Adrenal gland (tissue), 19 donors: ENCODE data around the gene TAF5L. TPM values are rescaled to one million over a fixed set of nuclear protein-coding genes. Genes with fewer than 3 reads are reported as not detected.

Source experiments
- DNase-seq, 7 donors: peaks; one replicate each; pipeline ENCODE4 v3.0.0-alpha.2; 2019 to 2020
- H3K27ac ChIP-seq, 5 donors: fragments of 200-600 bp; sonication (generic) in 4 of 5; 1 replicate in 3 of 5; 2 replicates in 2 of 5; pipeline versions ENCODE4 v1.5.1 to v1.8.0; 2016 to 2020; ENCODE audit warnings: mild to moderate bottlenecking in 1 of 5
- H3K27me3 ChIP-seq: fragments of 200-600 bp; 2 replicates; pipeline ENCODE4 v1.8.0; 2021
- H3K36me3 ChIP-seq, 2 donors: fragments of 200-600 bp; replicated peaks in 1 of 2; 1 replicate in 1 of 2; 2 replicates in 1 of 2; pipeline versions ENCODE4 v1.5.1 to v1.8.0; 2018 to 2022
- H3K4me1 ChIP-seq, 2 donors: fragments of 200-600 bp; replicated peaks in 1 of 2; 1 replicate in 1 of 2; 2 replicates in 1 of 2; pipeline versions ENCODE4 v1.5.1 to v1.8.0; 2018 to 2021
- H3K4me3 ChIP-seq, 4 donors: fragments of 200-600 bp; sonication (generic) in 3 of 4; one replicate each; pipeline ENCODE4 v1.5.1; 2016 to 2018
- H3K9me3 ChIP-seq, 3 donors: fragments of 200-600 bp; sonication (generic) in 1 of 3; replicated peaks in 1 of 3; 1 replicate in 2 of 3; 2 replicates in 1 of 3; pipeline versions ENCODE4 v1.5.1 to v1.8.0; 2016 to 2021
- CTCF ChIP-seq, 6 experiments: fragments of 450-650 bp in 4 of 6; fragments of 200-600 bp in 2 of 6; sonication (generic) in 1 of 6; IDR thresholded peaks; 1 replicate in 5 of 6; 2 replicates in 1 of 6; pipeline versions ENCODE4 v1.5.1 to v1.8.0; 2016 to 2021; ENCODE audit warnings: antibody characterized with exemption in 6 of 6, mild to moderate bottlenecking in 2 of 6, moderate library complexity in 1 of 6
- POLR2A ChIP-seq, 2 donors: fragments of 450-650 bp; IDR thresholded peaks; one replicate each; pipeline ENCODE4 v1.6.1; 2017; ENCODE audit warnings: antibody characterized with exemption in 2 of 2, mild to moderate bottlenecking in 2 of 2, moderate library complexity in 1 of 2
- WGBS, 4 donors: extraction: QIAGEN DNeasy Blood & Tissue Kit in 2 of 4; methylation state at CpG; one replicate each; pipeline versions ENCODE4 v1.1.5 to v1.1.7; 2013 to 2017; 5-methylcytosine and 5-hydroxymethylcytosine counted together
- intact Hi-C, 2 donors: fragments of 100-400 bp; cut with DNase I; formaldehyde crosslinking; loops; one replicate each; pipeline versions ENCODE4 v1.14.1 to v1.15.0; 2022 to 2023
- long read RNA-seq, 10 donors: library from polyadenylated mRNA in 3 of 10; unstranded in 2 of 10; stranded (forward) in 1 of 10; transcript quantifications; one replicate each; pipeline ENCODE4 v2.0.0 and lab custom pipeline, GENCODE V29; 2021 to 2026
- polyA plus RNA-seq, 3 donors: library from polyadenylated mRNA; stranded (reverse); fragments of 200-250 nt in 2 of 3; fragments of 350-450 nt in 1 of 3; fragmentation: Illumina TruSeq in 1 of 3; extraction: RNeasy Lipid Tissue Mini Kit (QIAGEN cat#74804) in 1 of 3; gene quantifications; one replicate each; pipeline ENCODE4 v1.2.3, GENCODE V29; 2013 to 2014
- total RNA-seq, 9 donors: library from RNA; depleted of rRNA in 4 of 9; stranded (reverse); fragments of >200 nt in 4 of 9; fragments of 120-200 nt in 1 of 9; fragmentation: NEBNext Ultra II Directional in 1 of 9; extraction: Animal tissue kit (Norgen Biotek cat#: 25700) in 1 of 9; gene quantifications; one replicate each; pipeline versions ENCODE4 v1.1.0 to v1.2.4, GENCODE V29; 2013 to 2023
- donor health status: healthy with polysubstance abuse.
- donor health status: Bipolar disorder and iron deficiency.
- donor health status: DM: yes; HTN: yes; CAD: no.
- donor health status: DM: no; HTN: no; CAD: no.
- donor health status: DM: no; HTN: no; CAD: no.
- donor health status: DM: yes; HTN: yes; CAD: no.

The TAF5L gene
- total RNA-seq: 10 to 100 TPM in 5 of 9 donors, 1 to 10 TPM in 4; 7.8 to 16.0 (median 10.1) TPM
- polyA plus RNA-seq: 10 to 100 TPM in 1 of 3 donors, 1 to 10 TPM in 2; 5.4 to 14.1 (median 7.2) TPM
- long read RNA-seq, donor 1, full-length matches to known transcripts: 2 of 2 reads
- long read RNA-seq, donor 1, partial matches to known transcripts: 0 of 2 reads
- long read RNA-seq, donor 1, other reads (novel, unspliced or antisense): 0 of 2 reads
- long read RNA-seq, donor 2, full-length matches to known transcripts: 1 of 1 reads
- long read RNA-seq, donor 2, partial matches to known transcripts: 0 of 1 reads
- long read RNA-seq, donor 2, other reads (novel, unspliced or antisense): 0 of 1 reads
- long read RNA-seq, donor 3, full-length matches to known transcripts: 4 of 4 reads
- long read RNA-seq, donor 3, partial matches to known transcripts: 0 of 4 reads
- long read RNA-seq, donor 3, other reads (novel, unspliced or antisense): 0 of 4 reads
- long read RNA-seq, donor 4: 0 reads
- long read RNA-seq, donor 5, full-length matches to known transcripts: 6 of 7 reads
- long read RNA-seq, donor 5, partial matches to known transcripts: 0 of 7 reads
- long read RNA-seq, donor 5, other reads (novel, unspliced or antisense): 1 of 7 reads
- long read RNA-seq, donor 6: 0 reads
- long read RNA-seq, donor 7, partial matches to known transcripts: 0 of 1 reads
- long read RNA-seq, donor 7, other reads (novel, unspliced or antisense): 0 of 1 reads
- long read RNA-seq, donor 8, full-length matches to known transcripts: 3 of 3 reads
- long read RNA-seq, donor 8, partial matches to known transcripts: 0 of 3 reads
- long read RNA-seq, donor 8, other reads (novel, unspliced or antisense): 0 of 3 reads
- long read RNA-seq, donor 9: 0 reads
- long read RNA-seq, donor 10, full-length matches to known transcripts: 2 of 2 reads
- long read RNA-seq, donor 10, partial matches to known transcripts: 0 of 2 reads
- long read RNA-seq, donor 10, other reads (novel, unspliced or antisense): 0 of 2 reads

- 0 to 1% (median 1%) methylated on average over 5 to 97 of the region's 97 CpGs for WGBS, 4 donors
- intact Hi-C loops: loop anchor here (5.0 to 10.0 kb wide), 2 partner anchors 61 to 69 kb away; partner anchors contain the start of gene ABCB10 (in 1 of the 2)
- no peaks in the 10 kb centered on the region for H3K27me3 ChIP-seq
- H3K27ac ChIP-seq: peak within 1 kb of the TSS; percentile 44 to 98 (median 79)
- TF ChIP-seq CTCF (IDR thresholded peaks at IDR 0.05): no peak
- peak in 1 of 2 donors; percentile 63 for TF ChIP-seq POLR2A (IDR thresholded peaks at IDR 0.05)
- no peaks in the 10 kb centered on the region for H3K36me3 ChIP-seq
- H3K4me1 ChIP-seq: peaks cover 13 to 39% of the 10 kb centered on the region in 2 donors
- peak within 1 kb of the TSS; percentile 67 to 100 (median 94) for H3K4me3 ChIP-seq
- peak; percentile 84 to 91 (median 88) for DNase-seq
- no peaks in the 10 kb centered on the region for H3K9me3 ChIP-seq
These were observed at the start of gene TAF5L, which contains the start of gene URB2 for GRCh38 chr1:229625915-229626831. TSS of gene TAF5L (minus strand) at chr1:229626122. CDS start at chr1:229614482, 11,640 bp downstream. TSS of gene URB2 (plus strand) at chr1:229626247. CDS start at chr1:229627634, 1,387 bp downstream.

DNA sequence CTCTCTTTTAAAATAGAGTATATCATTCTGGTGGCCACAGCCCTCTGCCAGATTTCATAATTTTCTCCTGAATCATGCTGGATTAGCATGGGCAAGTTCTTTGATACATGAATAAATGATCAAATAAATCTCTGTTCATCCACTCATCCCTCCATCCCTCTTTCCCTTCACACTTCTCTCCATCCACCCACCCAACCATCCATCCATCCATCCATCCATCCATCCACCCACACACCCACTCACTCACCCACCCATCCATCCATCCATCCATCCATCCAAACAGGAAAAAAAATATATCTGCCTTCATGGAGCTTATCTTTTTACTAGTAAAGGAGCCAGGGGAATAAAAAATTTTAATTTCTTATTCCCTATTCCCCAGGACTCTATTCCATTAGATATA lies 49.5 kb upstream of the TAF5L start:
- Histone ChIP-seq H3K36me3 (no peaks in the 10 kb centered on the region), H3K4me1 (no peaks in the 10 kb centered on the region)

DNA sequence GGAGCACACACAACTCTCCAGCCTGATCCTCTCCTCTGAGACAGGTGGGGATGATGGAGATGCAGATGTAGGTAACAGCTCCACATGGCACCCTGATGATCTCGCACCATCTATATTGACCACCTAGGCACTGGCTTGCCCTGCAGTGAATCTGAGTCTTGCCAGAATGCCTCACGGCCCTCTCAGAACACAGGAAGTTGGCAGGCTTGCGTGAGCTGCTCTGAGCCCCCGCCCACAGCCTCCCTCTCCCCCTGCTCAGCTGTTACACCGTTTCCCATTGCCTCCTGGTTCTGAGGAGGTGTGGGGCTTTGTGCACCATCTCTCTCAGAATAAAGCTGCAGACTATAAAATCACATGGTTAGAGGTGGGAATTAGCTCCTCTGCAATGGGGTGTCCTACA lies 48.1 kb upstream of the TAF5L start:
- no peaks in the 10 kb centered on the region for H3K9me3 ChIP-seq
- no peak overlapping the region for H3K27ac ChIP-seq
- 66 to 69% (median 67%) methylated on average over 5 of the region's 5 CpGs; no CpG with 5 or more reads in 1 of the 4 donors for WGBS, 4 donors
- no peak for DNase-seq
- H3K36me3 ChIP-seq: no peaks in the 10 kb centered on the region
- TF ChIP-seq CTCF (IDR thresholded peaks at IDR 0.05) (no peak), POLR2A (IDR thresholded peaks at IDR 0.05) (no peak)
- H3K4me3 ChIP-seq: no peak overlapping the region
- H3K27me3 ChIP-seq: no peaks in the 10 kb centered on the region
- H3K4me1 ChIP-seq: no peaks in the 10 kb centered on the region
- intact Hi-C loops: loop anchor here in 1 of 2 donors (10.0 kb wide), 1 partner anchor 381 kb away; no protein-coding TSS in a partner anchor

More for the DNA sequence above, 49.5 kb upstream of the TAF5L start:
- Histone ChIP-seq H3K27ac (no peak overlapping the region), H3K4me3 (no peak overlapping the region), H3K9me3 (no peaks in the 10 kb centered on the region), H3K27me3 (no peaks in the 10 kb centered on the region)
- no peak for DNase-seq
- intact Hi-C loops: loop anchor here in 1 of 2 donors (10.0 kb wide), 1 partner anchor 379 kb away; no protein-coding TSS in a partner anchor
- TF ChIP-seq POLR2A (IDR thresholded peaks at IDR 0.05) (no peak), CTCF (IDR thresholded peaks at IDR 0.05) (no peak)
